OCI-LY1 (cell line): ENCODE results near the gene C1orf94.

Experiments
- H2AFZ ChIP-seq: fragments of 200-600 bp; sonication (generic), shearing (Covaris generic); 2 replicates; pipeline ENCODE4 v1.6.0; 2014; ENCODE audit warnings: antibody characterized with exemption, mild to moderate bottlenecking, low read length
- H3F3A ChIP-seq: fragments of 200-600 bp; sonication (generic), shearing (Covaris generic); 2 replicates; pipeline ENCODE4 v1.6.0; 2014; ENCODE audit warnings: mild to moderate bottlenecking, antibody characterized with exemption, low read length, moderate library complexity; ENCODE audit not compliant: insufficient read depth
- H3K27ac ChIP-seq: fragments of 200-600 bp; sonication (generic); 2 replicates; pipeline ENCODE4 v1.5.1; 2014; ENCODE audit warnings: low read length, mixed run types, mild to moderate bottlenecking, low read depth; ENCODE audit not compliant: poor library complexity, severe bottlenecking
- H3K27me3 ChIP-seq: fragments of 200-600 bp; sonication (generic); 2 replicates; pipeline ENCODE4 v1.6.0; 2014; ENCODE audit warnings: antibody characterized with exemption, mild to moderate bottlenecking, low read length, moderate library complexity; ENCODE audit not compliant: insufficient read depth
- H3K36me3 ChIP-seq: fragments of 200-600 bp; sonication (generic); 2 replicates; pipeline ENCODE4 v1.6.1; 2014; ENCODE audit warnings: mild to moderate bottlenecking, antibody characterized with exemption, low read length, moderate library complexity, mixed read lengths; ENCODE audit not compliant: insufficient read depth
- H3K4me1 ChIP-seq: fragments of 200-600 bp; sonication (generic); 2 replicates; pipeline ENCODE4 v1.5.1; 2014; ENCODE audit warnings: mild to moderate bottlenecking, low read length, moderate library complexity; ENCODE audit not compliant: insufficient read depth, severe bottlenecking
- H3K4me2 ChIP-seq: fragments of 200-600 bp; sonication (generic), shearing (Covaris generic); 2 replicates; pipeline ENCODE4 v1.6.1; 2014; ENCODE audit warnings: low read length
- H3K4me3 ChIP-seq: fragments of 200-600 bp; sonication (generic); 2 replicates; pipeline ENCODE4 v1.5.1; 2014; ENCODE audit warnings: low read length, low read depth, mild to moderate bottlenecking, mixed read lengths; ENCODE audit not compliant: poor library complexity, severe bottlenecking
- H3K79me2 ChIP-seq: fragments of 200-600 bp; shearing (Covaris generic); 2 replicates; pipeline ENCODE4 v1.6.1; 2016; ENCODE audit warnings: mixed run types, low read length, mixed read lengths; ENCODE audit not compliant: insufficient read depth
- H3K9ac ChIP-seq: fragments of 200-600 bp; sonication (generic), shearing (Covaris generic); 2 replicates; pipeline ENCODE4 v1.6.1; 2014; ENCODE audit warnings: mild to moderate bottlenecking, low read length, mixed read lengths
- H3K9me2 ChIP-seq: fragments of 200-600 bp; sonication (generic), shearing (Covaris generic); 2 replicates; pipeline ENCODE4 v1.6.1; 2014; ENCODE audit warnings: low read depth, mild to moderate bottlenecking, low read length, mixed read lengths
- H3K9me3 ChIP-seq: fragments of 200-600 bp; shearing (Covaris generic); 2 replicates; pipeline ENCODE4 v1.6.1; 2014; ENCODE audit warnings: low read length, mixed read lengths
- H4K20me1 ChIP-seq: fragments of 200-600 bp; sonication (generic), shearing (Covaris generic); 2 replicates; pipeline ENCODE4 v1.6.0; 2016; ENCODE audit warnings: mild to moderate bottlenecking, low read length; ENCODE audit not compliant: insufficient read depth
- CTCF ChIP-seq: fragments of 200-600 bp; sonication (generic), shearing (Covaris generic); IDR thresholded peaks from 2 replicates; pipeline ENCODE4 v1.5.1; 2017; ENCODE audit warnings: mild to moderate bottlenecking, antibody characterized with exemption, low read length, moderate library complexity, mixed read lengths
- EZH2 ChIP-seq: fragments of 200-600 bp; sonication (generic), shearing (Covaris generic); IDR thresholded peaks from 2 replicates; pipeline ENCODE4 v1.8.0; 2017; ENCODE audit warnings: borderline replicate concordance, mixed run types, mild to moderate bottlenecking, antibody characterized with exemption, low read length, moderate library complexity, mixed read lengths

The C1orf94 gene

GRCh38 chr1:34128186-34128889 is 48.4 kb upstream of the C1orf94 start:
- no peak overlapping the region for H3K4me3 ChIP-seq
- H3K4me1 ChIP-seq: no peaks in the 10 kb centered on the region
- no peak overlapping the region for H3K4me2 ChIP-seq
- no peaks in the 10 kb centered on the region for H3K79me2 ChIP-seq
- H3K9me2 ChIP-seq: no peaks in the 10 kb centered on the region
- no peaks in the 10 kb centered on the region for H3K9me3 ChIP-seq
- no peaks in the 10 kb centered on the region for H3K27me3 ChIP-seq
- H4K20me1 ChIP-seq: no peaks in the 10 kb centered on the region
- no peaks in the 10 kb centered on the region for H3K36me3 ChIP-seq
- TF ChIP-seq EZH2: no peak
- TF ChIP-seq CTCF: no peak
- H3K27ac ChIP-seq: no peak overlapping the region
- no peak overlapping the region for H2AFZ ChIP-seq
- no peak overlapping the region for H3K9ac ChIP-seq
- no peaks in the 10 kb centered on the region for H3F3A ChIP-seq

GRCh38 chr1:34129630-34130029 is 47.1 kb upstream of the C1orf94 start:
- H3K4me1 ChIP-seq: no peaks in the 10 kb centered on the region
- H3K36me3 ChIP-seq: no peaks in the 10 kb centered on the region
- TF ChIP-seq EZH2: no peak
- TF ChIP-seq CTCF: no peak
- no peak overlapping the region for H3K9ac ChIP-seq
- H3K79me2 ChIP-seq: no peaks in the 10 kb centered on the region
- no peak overlapping the region for H3K4me2 ChIP-seq
- H3K9me3 ChIP-seq: no peaks in the 10 kb centered on the region
- H2AFZ ChIP-seq: no peak overlapping the region
- no peaks in the 10 kb centered on the region for H3F3A ChIP-seq
- H3K4me3 ChIP-seq: no peak overlapping the region
- no peaks in the 10 kb centered on the region for H3K9me2 ChIP-seq
- H4K20me1 ChIP-seq: no peaks in the 10 kb centered on the region
- H3K27ac ChIP-seq: no peak overlapping the region
- no peaks in the 10 kb centered on the region for H3K27me3 ChIP-seq

- Histone ChIP-seq H3K79me2 (no peaks in the 10 kb centered on the region), H3K4me3 (no peak overlapping the region), H3K9ac (no peak overlapping the region), H3K27me3 (no peaks in the 10 kb centered on the region), H4K20me1 (no peaks in the 10 kb centered on the region), H3K27ac (no peak overlapping the region), H3F3A (no peaks in the 10 kb centered on the region), H2AFZ (no peak overlapping the region), H3K4me1 (no peaks in the 10 kb centered on the region), H3K9me2 (no peaks in the 10 kb centered on the region), H3K9me3 (no peaks in the 10 kb centered on the region), H3K4me2 (no peak overlapping the region), H3K36me3 (no peaks in the 10 kb centered on the region)
- TF ChIP-seq EZH2: no peak
Measured at GRCh38 chr1:34130306-34130705, 46.4 kb upstream of the C1orf94 start.
